Frontal cortex (tissue), 4 donors: Measurements from ENCODE around the gene JUND. TPM values are rescaled to one million over a fixed set of nuclear protein-coding genes. Genes with fewer than 3 reads are reported as not detected.

Experiments
- DNase-seq, 2 donors: peaks; one replicate each; pipeline ENCODE4 v3.0.0; 2012; ENCODE audit warnings: low spot score in 2 of 2
- FAIRE-seq: peaks from 2 replicates; lab custom pipeline; 2012; peaks lifted over from hg19 to GRCh38; lab: Jason Lieb, UNC
- total RNA-seq: library from RNA; depleted of rRNA; stranded (reverse); fragments of >200 nt; gene quantifications from one replicate; pipeline ENCODE4 v1.2.3, GENCODE V29; 2014
- donor health status: control.
- donor health status: control.
- donor health status: control.

The JUND gene
- total RNA-seq, 1 donor from 2014 or later, result 35.5 TPM

GRCh38 chr19:18274219-18274780 lies 7.1 kb downstream of the JUND start, which contains the start of gene IQCN:
Gene IQCN, minus strand, starts transcription at chr19:18274452. Its CDS starts 4,974 bp downstream, at chr19:18269478.
- no peak for DNase-seq
- no peak for FAIRE-seq

DNA sequence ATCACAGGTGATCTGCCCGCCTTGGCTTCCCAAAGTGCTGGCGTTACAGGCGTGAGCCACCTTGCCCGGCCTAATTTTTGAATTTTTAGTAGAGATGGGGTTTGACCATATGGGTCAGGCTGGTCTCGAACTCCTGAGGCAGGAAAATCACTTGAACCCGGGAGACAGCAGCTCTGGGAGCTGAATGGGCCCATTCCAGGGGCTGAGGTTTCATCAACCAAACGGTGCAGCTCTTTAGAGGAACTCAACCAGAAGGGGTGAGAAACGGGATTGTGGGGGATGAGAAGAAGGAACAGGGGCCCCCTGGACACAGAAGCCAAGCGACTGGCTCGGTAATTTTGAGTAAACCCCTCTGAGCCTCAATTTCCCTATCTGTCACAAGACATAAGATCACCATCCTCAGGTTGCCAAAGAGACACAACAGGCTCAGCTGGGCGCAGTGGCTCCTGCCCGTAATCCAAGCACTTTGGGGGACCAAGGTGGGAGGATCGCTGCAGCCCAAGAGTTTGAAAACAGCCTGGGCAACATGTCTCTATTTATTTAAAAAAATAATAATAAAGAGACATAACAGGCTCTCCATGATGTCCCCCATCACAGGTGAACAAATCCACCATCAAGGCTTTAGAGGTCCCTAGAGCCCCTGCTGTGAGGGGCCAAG lies 7.7 kb downstream of the JUND start:
- DNase-seq, result no peak
- no peak for FAIRE-seq

DNA sequence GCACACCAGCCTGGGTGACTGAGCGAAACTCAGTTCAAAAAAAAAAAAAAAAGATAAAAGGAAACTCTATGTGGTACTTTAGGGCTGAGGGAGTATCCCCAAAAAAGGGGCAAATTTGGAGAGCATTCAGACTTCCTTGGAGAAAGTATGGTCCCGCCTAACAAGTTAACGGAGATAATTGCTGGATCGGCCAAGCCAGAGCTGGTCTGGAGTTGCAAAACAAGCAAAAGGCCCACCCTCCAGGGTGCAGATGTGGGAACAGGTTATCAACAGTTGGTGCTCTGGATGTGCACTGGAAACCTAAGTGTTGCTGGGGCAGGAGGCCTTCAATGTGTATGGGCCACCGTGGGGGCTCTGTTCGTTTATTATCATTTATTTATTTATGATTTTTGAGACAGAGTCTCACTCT lies 10.0 kb downstream of the JUND start:
- DNase-seq (no peak), FAIRE-seq (no peak)

DNA sequence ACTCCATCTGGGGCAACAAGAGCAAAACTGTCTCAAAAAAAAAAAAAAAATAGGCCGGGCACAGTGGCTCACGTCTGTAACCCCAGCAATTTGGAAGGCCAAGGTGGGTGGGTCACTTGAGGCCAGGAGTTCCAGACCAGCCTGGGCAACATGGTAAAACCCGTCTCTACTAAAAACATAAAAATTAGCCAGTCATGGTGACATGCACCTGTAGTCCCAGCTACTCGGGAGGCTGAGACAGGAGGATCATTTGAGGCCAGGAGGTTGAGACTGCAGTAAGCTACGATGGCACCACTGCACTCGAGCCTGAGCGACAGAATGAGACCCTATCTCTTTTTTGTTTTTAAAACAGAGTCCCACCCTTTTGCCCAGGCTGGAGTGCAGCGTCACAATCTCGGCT lies 11.1 kb downstream of the JUND start:
- no peak for DNase-seq
- no peak for FAIRE-seq

DNA sequence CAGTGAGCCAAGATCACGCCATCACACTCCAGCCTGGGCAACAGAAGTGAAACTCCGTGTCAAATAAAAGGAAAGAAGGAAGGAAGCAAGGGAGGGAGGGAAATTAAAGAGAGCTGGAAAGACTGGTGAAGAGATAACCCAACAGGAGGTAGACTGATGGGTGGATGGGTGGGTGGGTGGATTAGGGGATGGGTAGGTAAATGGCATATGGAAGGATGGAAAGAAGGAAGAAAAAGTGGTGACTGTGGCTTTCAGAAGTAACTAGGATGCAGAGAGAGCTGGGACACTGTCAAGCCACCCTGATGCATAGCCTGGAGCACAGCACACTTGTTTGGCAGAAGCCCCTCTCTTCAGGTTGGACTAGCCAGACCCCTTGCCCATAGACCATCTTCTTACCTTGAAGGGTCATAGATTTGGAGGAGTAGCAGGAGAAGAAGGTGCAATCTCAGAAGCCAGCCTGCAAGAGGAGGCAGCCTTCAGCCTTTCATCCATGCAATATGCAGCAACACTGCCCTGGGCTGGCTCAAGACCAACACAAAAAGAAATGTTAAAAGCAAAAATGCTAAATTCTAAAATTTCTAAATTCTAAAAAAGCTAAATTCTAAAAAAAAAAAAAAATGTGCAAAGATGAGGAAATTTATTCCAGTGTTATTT lies 12.2 kb downstream of the JUND start:
- DNase-seq, result no peak
- FAIRE-seq, result no peak

GRCh38 chr19:18266771-18267686 lies 14.4 kb downstream of the JUND start:
- DNase-seq (no peak), FAIRE-seq (no peak)

DNA sequence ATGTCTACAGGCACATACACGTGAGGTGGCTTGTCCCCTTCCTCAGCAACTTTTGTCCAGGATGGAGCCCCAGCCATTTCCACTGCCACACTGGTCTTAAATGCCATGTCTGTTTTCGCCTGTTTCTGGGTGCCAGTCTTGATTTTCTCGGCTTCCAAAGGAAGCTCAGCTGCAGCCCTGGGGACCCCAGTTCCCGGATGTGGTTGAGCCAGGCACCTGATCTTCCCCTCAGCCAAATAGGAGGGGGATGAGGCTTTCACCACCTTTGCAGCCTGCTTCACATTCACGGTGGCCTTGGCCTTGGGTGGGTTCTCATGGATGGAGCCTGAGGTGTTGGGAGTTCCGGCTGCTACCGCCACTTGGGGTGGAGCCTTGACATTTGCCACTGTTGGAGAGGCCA lies 15.8 kb downstream of the JUND start:
- FAIRE-seq (no peak), DNase-seq (no peak)

DNA sequence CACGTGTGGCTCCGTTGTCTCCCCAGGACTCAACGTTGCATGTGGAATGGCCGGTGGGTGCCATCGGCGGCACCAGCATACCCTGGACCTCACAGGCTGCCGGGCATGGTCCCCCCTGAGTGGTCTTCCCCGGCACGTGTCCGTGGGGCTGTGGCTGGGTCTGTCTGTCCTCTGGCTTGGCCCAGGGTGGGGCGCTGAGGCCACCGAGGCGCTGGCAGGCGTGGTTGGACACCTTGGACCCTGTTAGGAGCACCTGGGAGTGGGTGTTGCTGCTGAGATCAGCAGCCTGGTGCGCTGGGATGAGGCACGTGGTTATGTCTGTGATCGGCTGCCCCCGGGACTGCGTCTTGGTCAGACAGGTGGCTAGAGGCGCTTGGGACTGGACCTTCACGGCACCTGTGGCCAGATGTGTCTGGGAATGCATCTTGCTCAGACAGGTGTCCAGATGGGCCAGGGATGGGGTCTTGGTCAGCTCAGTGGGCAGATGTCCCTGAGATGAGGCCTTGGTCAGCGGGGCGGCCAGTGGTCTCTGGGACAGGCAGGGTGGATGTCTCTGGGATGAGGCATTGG lies 16.4 kb downstream of the JUND start:
- DNase-seq, result no peak
- FAIRE-seq, result no peak

DNA sequence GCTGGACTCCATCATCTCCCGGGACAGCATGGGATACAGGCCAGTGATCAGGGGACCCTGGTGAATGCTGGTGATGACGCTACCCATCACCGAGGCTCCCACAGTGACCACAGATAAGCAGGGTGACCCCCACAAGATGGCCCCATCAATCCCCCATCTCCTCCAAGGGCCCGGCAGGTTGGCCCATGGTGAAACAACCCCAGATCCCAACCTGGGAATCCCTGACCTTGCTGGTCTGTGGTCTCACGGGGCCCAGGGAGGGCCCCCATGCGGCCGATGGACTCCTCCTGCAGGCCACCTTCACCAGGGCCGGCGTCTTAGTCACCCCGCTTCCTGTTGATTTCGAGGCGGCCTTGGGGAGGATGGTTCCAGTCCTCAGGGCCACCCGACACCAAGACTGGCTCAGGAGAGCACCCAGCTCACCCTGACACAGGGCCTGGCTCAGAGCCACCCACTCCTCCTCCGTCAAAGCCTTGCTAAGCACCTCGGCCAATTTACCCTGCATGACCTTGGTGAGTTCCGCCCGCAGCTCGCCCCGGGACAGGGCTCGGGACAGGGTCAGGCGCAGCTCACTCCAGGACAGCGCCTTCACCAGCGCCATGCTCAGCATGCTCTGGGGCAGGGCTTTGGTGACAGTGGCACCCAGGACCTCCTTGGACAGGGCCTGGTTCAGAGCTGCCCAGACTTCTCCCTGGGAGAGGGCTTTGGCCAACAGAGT lies 17.1 kb downstream of the JUND start:
- FAIRE-seq (no peak), DNase-seq (no peak)

GRCh38 chr19:18263324-18264136 lies 17.9 kb downstream of the JUND start:
- no peak for DNase-seq
- FAIRE-seq, result no peak

DNA sequence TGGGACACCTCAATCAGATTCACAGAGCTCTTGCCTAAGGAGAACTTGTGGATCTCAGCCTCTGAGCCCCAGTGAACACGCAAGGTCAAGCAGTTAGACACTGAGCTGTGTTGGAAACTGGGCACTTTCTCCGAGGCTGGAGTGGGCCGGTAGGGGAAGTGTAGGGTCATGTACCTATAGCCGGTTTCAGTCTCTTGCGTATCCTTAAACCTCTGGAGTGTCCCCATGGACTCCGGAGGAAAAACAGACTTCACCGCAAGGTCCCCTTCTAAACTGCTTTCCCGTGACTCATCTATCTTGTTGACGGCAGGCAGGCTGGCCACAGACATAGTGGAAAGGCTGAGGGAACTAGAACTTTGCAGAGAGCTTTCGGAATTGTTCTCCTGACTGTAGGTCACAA lies 18.5 kb downstream of the JUND start:
- no peak for FAIRE-seq

DNA sequence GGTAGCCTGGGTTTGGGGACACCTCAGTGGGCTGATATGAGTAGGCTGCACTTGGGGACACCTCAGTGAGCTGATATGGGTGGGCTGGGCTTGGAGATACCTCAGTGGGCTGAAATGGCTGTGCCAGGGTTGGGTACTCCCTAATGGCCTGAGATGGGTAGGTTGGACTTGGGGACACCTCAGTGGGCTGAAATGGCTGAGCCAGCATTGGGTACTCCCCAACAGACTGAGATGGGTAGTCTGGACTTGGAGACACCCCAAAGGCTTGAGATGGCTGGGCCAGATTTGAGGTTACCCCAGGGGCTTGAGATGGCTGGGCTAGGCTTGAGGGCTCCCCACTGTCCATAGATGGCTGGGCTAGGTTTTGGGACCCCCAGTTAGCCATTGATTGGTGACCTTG lies 19.3 kb downstream of the JUND start:
- FAIRE-seq (no peak), DNase-seq (no peak)

More for the DNA sequence above, 18.5 kb downstream of the JUND start:
- no peak for DNase-seq

- FAIRE-seq, result no peak
- DNase-seq, result no peak
These were observed 19.9 kb downstream of the JUND start for GRCh38 chr19:18261474-18261873.

DNA sequence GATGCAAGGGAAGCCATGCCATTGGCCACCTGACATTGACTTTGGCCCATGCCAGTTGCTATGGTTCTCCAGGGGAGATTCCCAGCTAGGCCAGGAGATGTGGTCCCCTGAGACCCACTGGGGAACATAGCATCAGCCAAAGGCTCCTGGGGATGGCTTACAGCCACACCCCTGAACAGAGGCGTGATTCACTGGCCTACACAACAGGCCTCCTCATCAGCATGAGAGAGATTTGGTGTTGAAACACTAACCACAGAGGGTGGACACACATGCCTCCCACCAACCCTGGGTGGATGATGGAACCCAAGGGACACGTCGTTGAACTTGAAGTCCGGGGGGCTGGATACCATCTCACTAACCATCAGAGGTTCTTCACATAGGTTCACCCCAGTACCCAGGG lies 21.5 kb downstream of the JUND start:
- DNase-seq (no peak), FAIRE-seq (no peak)

GRCh38 chr19:18257503-18258470 lies 23.6 kb downstream of the JUND start:
- FAIRE-seq (no peak), DNase-seq (no peak)

DNA sequence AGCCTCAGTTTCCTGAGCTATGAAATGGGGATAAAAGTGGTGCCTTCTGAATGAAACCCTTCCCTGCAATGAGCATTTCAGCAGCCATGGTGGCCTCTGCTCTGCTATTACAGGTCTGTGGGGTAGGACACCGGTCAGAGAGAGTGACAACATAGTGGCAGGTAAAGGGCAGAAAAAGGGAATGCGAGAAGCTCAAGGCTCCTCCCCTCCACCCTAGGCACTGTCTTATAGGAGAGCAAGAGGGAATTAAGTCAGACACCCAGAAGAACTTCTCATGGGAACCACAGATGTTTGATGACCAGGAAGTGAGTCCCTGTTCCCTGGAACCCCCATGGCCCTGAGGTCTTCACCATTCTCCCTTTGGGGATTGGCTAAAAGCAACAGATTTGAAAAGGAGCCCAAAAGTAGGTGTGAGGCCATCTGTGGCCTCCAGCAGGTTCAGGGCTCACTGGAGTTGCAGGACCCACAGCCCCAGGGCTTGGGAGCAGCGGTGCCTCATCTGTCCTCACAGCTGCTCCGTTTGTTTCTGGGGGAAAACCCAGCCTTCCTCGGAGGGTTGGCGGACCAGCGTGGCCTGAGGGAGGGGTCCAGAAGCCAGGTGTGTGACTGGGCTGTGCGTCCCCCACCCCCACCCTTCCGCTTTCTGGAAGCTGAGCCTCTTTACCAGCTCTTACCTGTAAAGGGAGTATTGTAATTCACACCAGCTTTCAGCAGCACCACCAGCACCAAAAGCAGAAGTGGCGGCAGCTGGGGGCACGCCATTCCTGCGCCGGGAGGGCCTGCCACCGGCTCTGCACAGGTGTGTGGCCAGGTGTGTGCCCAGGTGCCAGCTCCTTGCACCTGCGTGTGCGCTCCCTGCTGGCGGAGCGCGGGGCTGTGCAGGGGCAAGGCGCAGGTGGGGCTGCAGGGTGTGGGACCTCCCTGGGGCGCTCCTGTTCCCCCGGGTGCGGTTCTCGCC lies 26.6 kb downstream of the JUND start:
- no peak for FAIRE-seq
- DNase-seq, result no peak
